Measurements from ENCODE around the gene CTBP1.
A peak's percentile ranks its signal among the peaks of the same experiment; 100 is the strongest.

Gene CTBP1

DNA sequence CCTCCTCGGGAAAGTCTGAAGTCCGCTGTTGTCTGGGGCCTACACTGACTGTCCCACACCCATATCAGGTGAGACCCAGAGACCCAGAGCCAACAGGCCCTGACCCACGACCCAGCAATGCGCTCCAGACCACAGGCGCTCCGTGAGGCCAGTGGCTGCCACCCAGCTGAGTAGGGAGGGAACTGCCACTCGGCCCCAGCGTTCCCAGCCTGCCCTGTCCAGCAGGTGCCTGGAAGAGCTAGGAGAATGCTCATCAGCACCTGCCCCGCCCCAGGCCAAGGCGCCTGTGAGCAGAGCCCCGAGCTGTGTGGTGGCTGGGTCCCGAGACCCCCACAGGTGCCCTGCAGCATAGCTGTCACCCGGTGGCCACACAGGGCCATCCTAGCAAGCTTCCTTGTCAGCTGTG is 79.2 kb downstream of the CTBP1 start:
- Mint-ChIP-seq H3K9me3 (no peaks in the 10 kb centered on the region), H3K27ac (no peak overlapping the region), H3K4me1 (peaks cover 14% of the 10 kb centered on the region), H3K4me3 (no peak overlapping the region), H3K36me3 (ENCODE audit: low read depth) (no peaks in the 10 kb centered on the region), H3K27me3 (ENCODE audit: low read depth) (peaks cover 59% of the 10 kb centered on the region)
- TF ChIP-seq, protein P1, sequence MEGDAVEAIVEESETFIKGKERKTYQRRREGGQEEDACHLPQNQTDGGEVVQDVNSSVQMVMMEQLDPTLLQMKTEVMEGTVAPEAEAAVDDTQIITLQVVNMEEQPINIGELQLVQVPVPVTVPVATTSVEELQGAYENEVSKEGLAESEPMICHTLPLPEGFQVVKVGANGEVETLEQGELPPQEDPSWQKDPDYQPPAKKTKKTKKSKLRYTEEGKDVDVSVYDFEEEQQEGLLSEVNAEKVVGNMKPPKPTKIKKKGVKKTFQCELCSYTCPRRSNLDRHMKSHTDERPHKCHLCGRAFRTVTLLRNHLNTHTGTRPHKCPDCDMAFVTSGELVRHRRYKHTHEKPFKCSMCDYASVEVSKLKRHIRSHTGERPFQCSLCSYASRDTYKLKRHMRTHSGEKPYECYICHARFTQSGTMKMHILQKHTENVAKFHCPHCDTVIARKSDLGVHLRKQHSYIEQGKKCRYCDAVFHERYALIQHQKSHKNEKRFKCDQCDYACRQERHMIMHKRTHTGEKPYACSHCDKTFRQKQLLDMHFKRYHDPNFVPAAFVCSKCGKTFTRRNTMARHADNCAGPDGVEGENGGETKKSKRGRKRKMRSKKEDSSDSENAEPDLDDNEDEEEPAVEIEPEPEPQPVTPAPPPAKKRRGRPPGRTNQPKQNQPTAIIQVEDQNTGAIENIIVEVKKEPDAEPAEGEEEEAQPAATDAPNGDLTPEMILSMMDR (IDR thresholded peaks at IDR 0.05; ENCODE audit: unreplicated experiment in 3 of 3) = no peak

- TF ChIP-seq, protein P1 (IDR thresholded peaks at IDR 0.05; ENCODE audit: unreplicated experiment in 3 of 3) = no peak
- Mint-ChIP-seq H3K27ac (no peak overlapping the region), H3K9me3 (no peaks in the 10 kb centered on the region), H3K27me3 (ENCODE audit: low read depth) (peaks cover 63% of the 10 kb centered on the region), H3K36me3 (ENCODE audit: low read depth) (no peaks in the 10 kb centered on the region), H3K4me1 (peaks cover 14% of the 10 kb centered on the region), H3K4me3 (peak overlapping the region in 2 of 3 experiments; percentile 9 to 23)
These were observed 79.7 kb downstream of the CTBP1 start for GRCh38 chr4:1169171-1169671.

DNA sequence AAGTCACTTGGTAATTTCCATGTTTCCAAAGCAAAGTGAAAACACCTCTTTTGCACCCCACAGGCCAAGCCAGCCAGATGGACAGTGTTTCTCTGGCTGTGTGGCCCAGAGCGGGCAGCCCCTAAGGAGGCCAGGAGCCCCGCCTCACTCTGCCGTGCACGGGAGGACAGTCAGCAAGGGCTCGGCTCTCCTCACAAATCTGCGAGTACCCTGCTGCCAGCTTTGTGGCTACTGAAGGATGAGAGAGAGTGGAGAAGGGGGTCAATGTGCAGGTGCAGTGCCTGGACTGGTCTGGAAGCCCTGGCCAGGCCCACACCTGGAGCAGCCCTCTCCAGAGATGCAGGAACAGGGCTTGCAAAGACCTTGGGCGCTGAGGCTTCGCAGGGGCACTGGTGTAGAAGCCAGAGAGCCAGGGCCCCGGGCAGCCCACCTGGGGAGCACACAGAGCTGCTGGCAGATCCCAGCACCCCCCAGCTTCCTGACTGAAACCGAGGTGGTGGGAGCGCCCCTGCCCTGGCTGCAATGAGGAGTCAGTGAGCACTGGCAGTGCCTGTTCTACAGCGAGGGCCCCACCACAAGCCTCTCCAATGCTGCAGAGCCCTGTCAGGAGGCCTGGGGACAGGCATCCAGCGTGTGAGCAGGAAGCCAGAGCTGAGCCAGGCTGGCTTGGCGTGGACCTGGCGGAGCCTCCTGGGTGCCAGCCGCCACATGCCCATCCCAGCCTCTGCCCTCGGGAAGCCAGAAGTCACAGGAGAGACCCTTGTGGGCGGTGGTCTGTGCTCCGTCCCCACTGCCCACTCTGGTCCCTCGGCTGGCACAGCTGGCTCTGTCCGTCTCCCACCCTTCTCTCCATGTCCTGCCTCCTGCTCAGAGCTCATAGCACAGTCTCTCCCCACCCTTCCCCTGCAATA is 80.5 kb downstream of the CTBP1 start:
- Mint-ChIP-seq H3K4me3 (peak overlapping the region; percentile 34 to 59 (median 50)), H3K27me3 (ENCODE audit: low read depth) (peaks cover 58% of the 10 kb centered on the region), H3K27ac (no peak overlapping the region), H3K36me3 (ENCODE audit: low read depth) (no peaks in the 10 kb centered on the region), H3K4me1 (peaks cover 10% of the 10 kb centered on the region), H3K9me3 (peaks cover 1% of the 10 kb centered on the region)
- TF ChIP-seq, protein P1 (IDR thresholded peaks at IDR 0.05; ENCODE audit: unreplicated experiment in 3 of 3) = no peak

- Mint-ChIP-seq H3K27ac (peak overlapping the region in 1 of 3 experiments; percentile 3), H3K27me3 (ENCODE audit: low read depth) (peaks cover 63% of the 10 kb centered on the region), H3K36me3 (ENCODE audit: low read depth) (no peaks in the 10 kb centered on the region), H3K4me1 (peaks cover 6% of the 10 kb centered on the region), H3K9me3 (peaks cover 3% of the 10 kb centered on the region), H3K4me3 (peak overlapping the region; percentile 76 to 77 (median 77))
- TF ChIP-seq, protein P1 (IDR thresholded peaks at IDR 0.05; ENCODE audit: unreplicated experiment in 3 of 3) = peak; percentile 90 to 97 (median 91)
These were observed 81.5 kb downstream of the CTBP1 start for GRCh38 chr4:1167244-1167949.

GRCh38 chr4:1166509-1167243 is 82.3 kb downstream of the CTBP1 start:
- H3K27me3 Mint-ChIP-seq (ENCODE audit: low read depth) = peaks cover 63% of the 10 kb centered on the region
- H3K9me3 Mint-ChIP-seq = peaks cover 3% of the 10 kb centered on the region
- peaks cover 6% of the 10 kb centered on the region for H3K4me1 Mint-ChIP-seq
- no peaks in the 10 kb centered on the region for H3K36me3 Mint-ChIP-seq (ENCODE audit: low read depth)
- TF ChIP-seq, protein P1 (IDR thresholded peaks at IDR 0.05; ENCODE audit: unreplicated experiment in 3 of 3) = no peak
- peak overlapping the region; percentile 42 to 76 (median 68) for H3K4me3 Mint-ChIP-seq
- H3K27ac Mint-ChIP-seq = peak overlapping the region in 1 of 3 experiments; percentile 3
